SW 1271 (cell line): ENCODE measurements around the gene MAN1B1.

Experiments used
- DNase-seq, 2 experiments: peaks; one replicate each; lab custom pipeline; 2025; lab: John Stamatoyannopoulos, UW

Gene MAN1B1

GRCh38 chr9:137145731-137146526, 59.1 kb downstream of the MAN1B1 start:
- DNase-seq = no peak

GRCh38 chr9:137146527-137146918, 59.7 kb downstream of the MAN1B1 start:
- no peak for DNase-seq

GRCh38 chr9:137147091-137147792, 60.5 kb downstream of the MAN1B1 start:
- no peak for DNase-seq

GRCh38 chr9:137147793-137148160, 61.0 kb downstream of the MAN1B1 start:
- no peak for DNase-seq

GRCh38 chr9:137148242-137148641, 61.5 kb downstream of the MAN1B1 start:
- no peak for DNase-seq

GRCh38 chr9:137148661-137149060, 61.9 kb downstream of the MAN1B1 start:
- no peak for DNase-seq

GRCh38 chr9:137149363-137149762, 62.6 kb downstream of the MAN1B1 start:
- DNase-seq = no peak

GRCh38 chr9:137149942-137150616, 63.3 kb downstream of the MAN1B1 start:
- no peak for DNase-seq

- DNase-seq = no peak
Measured at GRCh38 chr9:137150617-137151457, 64.1 kb downstream of the MAN1B1 start.

GRCh38 chr9:137152844-137153405, 66.1 kb downstream of the MAN1B1 start:
- no peak for DNase-seq

- peak in 1 of 2 experiments; percentile 23 for DNase-seq
Measured at GRCh38 chr9:137156567-137157375, 70.0 kb downstream of the MAN1B1 start.

GRCh38 chr9:137157618-137158415, 71.0 kb downstream of the MAN1B1 start:
- no peak for DNase-seq

GRCh38 chr9:137158625-137159024, 71.8 kb downstream of the MAN1B1 start:
- DNase-seq = no peak
